Fibroblast of skin of left biceps (primary cell): Measurements from ENCODE around the gene OR1M1.

Experiments used
- DNase-seq, 2 experiments: peaks; one replicate each; pipeline ENCODE4 v3.0.0-alpha.2; 2013; ENCODE audit warnings: low read depth in 2 of 2

The OR1M1 gene

DNA sequence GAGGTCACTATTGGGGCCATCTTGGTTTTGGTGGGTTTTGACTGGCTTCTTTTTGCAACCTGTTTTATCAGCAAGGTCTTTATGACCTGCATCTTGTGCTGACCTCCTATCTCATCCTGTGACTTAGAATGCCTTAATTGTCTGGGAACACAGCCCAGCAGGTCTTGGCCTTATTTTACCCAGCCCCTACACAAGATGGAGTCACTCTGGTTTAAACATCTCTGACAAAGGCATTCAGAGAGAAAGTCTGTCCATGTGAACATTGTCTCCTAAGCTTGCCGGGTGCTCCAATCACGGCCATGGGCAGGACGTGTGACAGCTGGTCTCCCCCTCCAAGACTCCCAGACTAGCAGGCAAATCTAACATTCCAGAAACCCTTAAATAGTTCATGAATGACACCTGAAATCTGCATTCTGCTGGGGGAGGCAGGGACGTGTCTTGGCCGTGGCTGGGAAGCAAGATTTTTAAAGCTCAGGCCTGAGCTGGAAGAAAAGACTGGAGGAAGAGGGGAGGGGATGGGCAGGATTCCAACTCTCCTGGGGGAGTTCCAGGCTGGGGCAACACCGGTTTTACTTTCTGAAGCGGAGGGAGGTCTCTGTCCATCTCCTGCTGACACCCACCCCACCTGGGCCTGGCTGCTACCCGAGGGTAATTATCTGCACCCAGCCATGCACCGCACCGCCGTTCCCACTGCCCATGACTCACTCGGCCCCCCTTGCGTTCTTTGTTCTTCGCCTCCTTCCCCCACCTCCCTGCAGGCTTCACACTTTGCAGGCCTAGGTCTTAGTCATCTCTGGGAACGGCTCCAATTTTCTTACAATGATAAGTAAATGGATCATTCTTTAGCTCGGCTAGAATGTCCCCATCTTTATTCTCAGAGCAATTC lies 11.6 kb upstream of the OR1M1 start:
- peak; percentile 72 to 80 for DNase-seq

DNA sequence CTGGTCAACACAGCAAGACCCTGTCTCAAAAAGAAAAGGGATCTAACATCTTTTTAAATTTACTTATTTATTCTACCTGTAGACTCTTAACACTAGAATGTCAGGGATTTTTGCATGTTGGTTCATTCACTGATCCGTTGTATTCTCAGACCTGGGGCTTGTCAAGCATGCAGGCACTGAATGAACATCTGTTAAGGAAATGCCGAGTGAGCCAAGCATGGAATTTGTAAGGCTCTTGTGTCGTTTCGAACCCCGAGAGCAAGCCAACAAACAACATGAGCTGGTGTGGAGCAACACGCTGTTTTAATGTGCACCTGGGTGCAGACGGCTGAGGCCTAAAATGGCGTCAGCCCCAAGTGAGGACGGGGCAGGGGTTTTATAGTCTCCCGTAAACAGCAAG lies 10.0 kb upstream of the OR1M1 start:
- no peak for DNase-seq

DNA sequence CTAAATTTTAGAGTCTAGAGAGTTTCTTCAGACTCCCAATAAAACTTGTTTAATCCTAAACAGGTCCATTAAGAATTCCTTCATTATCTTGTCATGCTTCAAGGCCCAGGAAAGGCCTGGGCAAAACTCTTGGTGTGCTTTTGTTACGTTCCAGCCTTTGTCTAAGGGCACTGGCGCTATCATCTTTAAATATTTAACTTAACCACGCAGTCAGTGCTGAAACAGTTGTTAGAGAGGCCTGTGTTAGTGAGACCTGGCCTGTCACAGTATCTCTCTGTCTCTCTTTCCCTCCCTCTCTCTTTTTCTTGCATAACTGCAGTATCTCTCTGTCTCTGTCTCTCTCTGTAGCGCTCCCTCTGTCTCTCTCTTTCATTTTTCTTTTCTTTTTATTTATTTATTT lies 8.2 kb upstream of the OR1M1 start:
- no peak for DNase-seq

DNA sequence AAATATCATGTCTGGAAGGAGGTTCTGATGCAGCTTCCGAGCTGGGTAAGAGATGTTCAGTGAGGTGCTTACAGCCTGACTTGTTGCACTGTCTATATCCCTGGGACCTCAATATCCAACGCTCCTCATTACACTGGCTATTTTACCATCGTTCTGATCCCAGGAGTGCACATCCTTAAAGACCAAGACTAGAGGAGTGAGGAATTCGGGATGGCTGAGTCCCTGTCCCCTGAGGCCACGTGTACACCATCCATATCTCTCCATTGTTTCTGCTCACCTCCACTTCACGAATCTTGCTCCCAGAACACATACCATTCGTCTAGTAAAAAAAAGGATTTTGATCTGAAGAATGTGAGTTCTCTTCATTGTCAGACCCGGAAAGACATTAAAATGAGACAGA lies 20.5 kb downstream of the OR1M1 start, which contains the start of gene OR7G2:
Gene OR7G2, minus strand, starts transcription at position 101 of the 400 bp plus-strand sequence. CDS start 4,232 bp downstream, outside the sequence.
- no peak for DNase-seq

DNA sequence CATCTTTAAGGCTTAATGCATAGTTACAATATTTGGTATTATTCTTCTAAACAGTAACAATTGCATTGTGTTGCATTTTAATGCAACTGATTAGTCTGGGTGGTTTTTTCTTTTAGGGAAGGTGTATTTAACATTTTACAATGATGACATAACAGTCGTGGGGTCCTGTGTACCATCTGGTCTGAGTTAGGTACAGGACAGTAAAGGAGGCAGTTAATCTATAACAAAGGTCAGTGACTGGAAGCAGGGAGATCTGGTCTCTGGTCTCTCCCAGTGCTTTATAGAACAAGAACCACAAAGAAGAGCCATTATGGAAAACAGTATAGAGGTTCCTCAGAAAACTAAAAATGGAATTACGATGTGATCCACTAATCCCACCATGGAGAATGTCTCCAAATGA lies 23.1 kb downstream of the OR1M1 start:
- DNase-seq: no peak

DNA sequence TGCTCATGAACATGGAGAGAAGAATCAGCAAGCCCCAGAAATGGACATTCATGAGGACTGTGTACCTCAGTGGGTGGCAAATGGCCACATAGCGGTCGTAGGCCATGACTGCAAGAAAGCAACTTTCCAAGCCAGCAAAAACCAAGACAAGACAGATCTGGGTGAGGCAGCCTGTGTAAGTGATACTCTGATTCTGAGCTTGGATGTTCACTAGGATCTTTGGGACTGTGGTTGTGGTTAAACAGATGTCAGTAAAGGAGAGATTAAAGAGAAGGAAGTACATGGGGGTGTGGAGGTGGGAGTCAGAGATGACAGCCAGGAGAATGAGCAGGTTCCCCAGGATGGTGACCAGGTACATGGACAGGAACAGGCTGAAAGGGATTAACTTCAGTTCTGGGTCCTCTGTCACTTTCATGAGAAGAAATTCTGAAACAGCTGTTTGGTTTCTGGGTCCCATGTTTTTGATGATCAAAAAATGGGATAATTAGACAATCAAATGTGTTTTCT lies 28.5 kb downstream of the OR1M1 start, which contains the start of gene OR7G1:
Gene OR7G1, minus strand, starts transcription at position 457 of the 507 bp plus-strand sequence. Its CDS starts 0 bp downstream, at position 457.
- no peak for DNase-seq

DNA sequence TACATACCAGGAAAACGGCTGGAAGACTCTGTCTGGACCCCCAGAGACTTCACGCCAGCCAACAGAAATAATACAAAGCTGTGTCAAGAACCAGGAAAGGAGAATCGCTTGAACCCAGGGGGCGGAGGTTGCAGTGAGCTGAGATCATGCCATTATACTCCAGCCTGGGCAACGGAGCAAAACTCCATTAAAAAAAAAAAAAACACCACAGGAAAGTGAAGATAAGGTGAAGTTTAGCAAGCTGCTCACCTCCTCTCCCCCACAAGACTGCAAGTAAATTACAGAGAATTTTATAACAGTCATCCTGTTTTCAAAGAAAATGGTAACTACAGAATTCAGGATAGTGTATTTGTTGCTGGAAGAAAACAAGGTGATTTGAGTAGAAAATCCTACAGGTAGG lies 29.7 kb downstream of the OR1M1 start:
- no peak for DNase-seq

DNA sequence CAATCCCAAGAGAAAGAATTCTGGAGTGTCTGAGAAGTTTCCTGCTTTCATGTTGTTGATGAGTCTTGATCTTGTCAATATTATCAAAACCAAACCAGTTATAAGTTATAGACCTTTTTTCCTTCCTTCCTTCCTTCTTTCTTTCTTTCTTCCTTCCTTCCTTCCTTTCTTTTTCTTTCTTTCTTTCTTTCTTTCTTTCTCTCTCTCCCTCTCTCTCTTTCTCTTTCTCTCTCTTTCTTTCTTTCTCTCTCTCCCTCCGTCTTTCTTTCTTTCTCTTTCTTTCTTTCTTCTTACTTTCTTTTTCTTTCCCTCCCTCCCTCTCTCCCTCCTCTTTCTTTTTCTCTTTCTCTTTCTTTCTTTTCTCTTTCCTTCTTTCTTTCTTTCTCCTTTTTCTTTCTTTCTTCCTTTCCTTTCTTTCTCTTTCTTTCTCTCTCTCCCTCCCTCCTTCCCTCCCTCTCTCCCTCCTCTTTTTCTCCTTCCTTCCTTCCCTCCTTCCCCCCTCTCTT lies 40.1 kb downstream of the OR1M1 start, which contains the start of gene OR7G3:
Gene OR7G3, minus strand, starts transcription at position 51 of the 506 bp plus-strand sequence. Its CDS starts 0 bp downstream, at position 51.
- no peak for DNase-seq

DNA sequence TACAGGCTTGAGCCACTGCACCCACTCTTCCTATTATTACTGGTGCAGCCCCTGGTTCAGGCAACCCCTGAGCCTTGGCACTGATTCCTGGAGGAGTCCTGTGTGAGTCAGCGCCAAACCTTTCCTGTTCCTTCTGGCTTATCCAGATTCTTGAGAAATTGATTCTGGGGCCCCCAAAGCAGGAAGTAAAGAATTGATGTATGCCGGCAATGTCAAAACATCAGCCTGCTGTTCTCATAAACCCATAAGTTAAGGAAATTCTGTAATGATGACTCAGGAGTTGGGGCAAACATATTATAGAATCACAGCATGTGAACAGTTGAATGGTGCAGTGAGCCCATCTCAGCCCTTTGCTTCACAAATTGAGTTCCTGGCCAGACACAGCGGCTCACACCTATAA lies 41.3 kb downstream of the OR1M1 start:
- DNase-seq: no peak

DNA sequence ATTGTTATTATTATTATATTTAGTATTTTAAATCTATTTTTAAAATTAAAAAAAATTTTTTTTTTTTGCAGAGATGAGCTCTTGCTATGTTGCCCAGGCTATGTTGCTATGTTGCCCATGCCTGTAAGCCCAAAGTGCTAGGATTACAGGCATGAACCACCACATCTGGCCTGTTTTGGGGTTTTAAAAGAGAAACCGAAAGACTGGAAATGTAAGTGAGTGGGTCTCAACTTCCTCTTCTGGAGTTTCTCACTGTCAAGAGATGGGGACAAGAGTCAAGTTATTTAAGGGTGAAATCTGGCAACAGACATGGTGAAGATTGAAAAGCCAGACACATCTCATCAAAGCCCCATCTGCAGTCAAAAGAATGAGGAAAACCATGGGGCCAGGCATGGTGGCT lies 44.1 kb downstream of the OR1M1 start:
- no peak for DNase-seq

DNA sequence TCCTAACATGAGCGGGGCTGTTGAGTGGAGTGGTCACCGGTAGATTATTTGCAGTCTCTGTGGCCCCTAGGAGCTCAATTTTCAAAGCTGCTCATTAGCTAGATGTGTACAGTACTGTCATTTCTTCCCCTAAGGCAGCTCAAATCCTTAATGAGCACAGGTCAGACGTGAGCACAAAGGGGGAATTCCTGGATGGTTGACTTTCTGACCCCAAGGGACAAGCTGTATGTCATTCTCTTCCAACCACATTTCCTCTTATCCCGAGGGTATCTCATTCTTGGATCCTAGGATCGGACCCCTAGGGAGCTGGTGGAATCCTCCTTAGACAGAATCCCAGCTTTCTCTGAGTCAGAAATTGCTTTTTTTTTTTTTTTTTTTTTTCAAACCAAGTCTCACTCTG lies 45.6 kb downstream of the OR1M1 start:
- no peak for DNase-seq

DNA sequence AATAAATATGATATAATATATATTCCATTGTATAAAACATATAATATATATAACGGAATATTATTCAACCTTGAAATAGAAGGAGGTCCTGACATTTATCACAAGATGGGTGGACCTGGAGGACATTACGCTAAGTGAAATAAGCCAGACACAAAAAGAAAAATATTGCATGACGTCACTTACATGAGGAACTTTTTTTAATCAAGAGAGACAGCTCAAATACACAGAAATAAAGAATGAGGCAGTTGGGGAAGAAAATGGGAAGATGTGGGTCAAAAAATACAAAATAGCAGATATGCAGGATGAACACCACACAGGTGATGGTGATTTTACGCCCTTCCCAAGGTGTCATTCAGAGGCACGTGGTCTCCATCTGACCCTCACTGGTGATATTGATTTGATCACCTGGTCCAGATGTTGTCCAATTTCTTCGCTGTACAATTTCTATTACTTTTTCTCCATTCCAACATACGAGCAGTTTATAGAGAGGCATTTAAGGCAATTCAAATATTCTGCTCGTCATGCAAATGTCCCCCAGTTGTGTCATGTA lies 52.8 kb downstream of the OR1M1 start:
- no peak for DNase-seq

DNA sequence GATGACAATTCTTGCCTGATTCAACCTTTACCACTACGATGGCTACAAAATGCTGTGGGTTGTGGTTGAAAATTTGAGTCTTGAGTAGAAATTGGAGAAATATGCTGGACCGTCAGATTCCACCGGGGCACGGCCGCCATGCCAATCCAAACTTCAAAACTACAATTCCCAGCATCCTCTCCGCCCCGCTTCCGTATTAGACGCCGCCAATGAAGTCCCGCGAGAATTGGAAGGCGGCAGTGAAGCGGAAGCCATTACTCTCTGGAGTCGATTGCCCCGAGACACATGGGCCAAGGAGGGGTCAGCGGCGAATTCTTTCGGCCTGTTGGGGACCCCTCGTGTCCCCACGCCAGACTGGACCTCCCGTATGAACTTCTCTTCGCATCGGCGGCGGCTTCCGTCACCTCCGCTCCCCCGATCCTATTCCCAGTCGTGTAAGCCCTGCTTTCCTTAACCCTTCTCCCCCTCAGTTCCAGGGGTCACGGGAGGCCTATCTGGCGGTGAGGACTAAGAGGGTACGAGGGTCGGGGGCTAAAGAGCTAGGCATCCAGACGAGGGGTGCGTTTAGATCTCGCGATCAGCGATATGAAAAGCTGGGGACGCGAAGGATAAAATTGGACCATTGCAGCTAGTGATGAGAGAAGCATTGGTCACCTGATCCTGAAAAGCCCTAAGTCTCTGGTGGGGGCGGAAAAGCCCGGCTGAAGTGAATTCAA lies 53.5 kb downstream of the OR1M1 start, which contains the start of gene ZNF317:
Gene ZNF317, plus strand, starts transcription at position 239 of the 716 bp plus-strand sequence. CDS start 15,620 bp downstream, outside the sequence.
- DNase-seq: peak; percentile 79 to 82

DNA sequence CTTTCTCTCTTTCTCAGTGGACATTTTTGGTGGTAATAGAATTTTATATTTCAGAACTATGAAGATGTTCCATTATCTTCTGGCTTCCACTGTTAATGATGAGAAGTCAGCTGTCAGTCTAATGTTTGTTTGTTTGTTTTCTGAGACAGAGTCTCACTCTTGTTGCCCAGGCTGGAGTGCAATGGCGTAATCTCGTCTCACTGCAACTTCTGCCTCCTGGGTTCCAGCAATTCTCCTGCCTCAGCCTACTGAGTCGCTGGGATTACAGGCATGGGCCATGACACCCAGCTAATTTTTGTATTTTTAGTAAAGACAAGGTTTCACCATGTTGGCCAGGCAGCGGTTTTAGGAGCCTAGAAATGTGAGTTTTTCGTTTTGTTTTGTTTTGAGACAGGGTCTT lies 58.1 kb downstream of the OR1M1 start:
- no peak for DNase-seq
